Keratinocyte (primary cell): Measurements from ENCODE around the gene COG3. TPM values are rescaled to one million over a fixed set of nuclear protein-coding genes. Genes with fewer than 3 reads are reported as not detected.

ENCODE experiments used
- DNase-seq: peaks from one replicate; pipeline ENCODE4 v3.0.0-alpha.2; 2011; ENCODE audit warnings: low read depth, missing footprints, low spot score
- FAIRE-seq: peaks from 2 replicates; lab custom pipeline; 2011; peaks lifted over from hg19 to GRCh38; lab: Jason Lieb, UNC
- H2AFZ ChIP-seq: 2 replicates; pipeline ENCODE4 v1.6.0; 2012; ENCODE audit warnings: low read length, control low read depth, inconsistent platforms; ENCODE audit not compliant: control insufficient read depth
- H3K27ac ChIP-seq: 2 replicates; pipeline ENCODE4 v1.5.1; 2011; ENCODE audit warnings: low read length; ENCODE audit not compliant: control insufficient read depth, insufficient read depth
- H3K27me3 ChIP-seq: 3 replicates; pipeline ENCODE4 v1.6.0; 2011; ENCODE audit warnings: low read length; ENCODE audit not compliant: control insufficient read depth, insufficient read depth; ENCODE audit errors: extremely low read depth
- H3K36me3 ChIP-seq, 2 experiments: 2 replicates in 1 of 2; 3 replicates in 1 of 2; pipeline ENCODE4 v1.5.1; 2011; ENCODE audit warnings: low read length in 2 of 2, mild to moderate bottlenecking in 1 of 2; ENCODE audit not compliant: control insufficient read depth in 2 of 2, insufficient read depth in 2 of 2; ENCODE audit errors: extremely low read depth in 1 of 2
- H3K4me1 ChIP-seq: 3 replicates; pipeline ENCODE4 v1.5.1; 2011; ENCODE audit warnings: low read length; ENCODE audit not compliant: control insufficient read depth, insufficient read depth; ENCODE audit errors: extremely low read depth
- H3K4me2 ChIP-seq: 3 replicates; pipeline ENCODE4 v1.6.0; 2011; ENCODE audit warnings: low read depth, low read length; ENCODE audit not compliant: control insufficient read depth, insufficient read depth; ENCODE audit errors: extremely low read depth
- H3K4me3 ChIP-seq, 3 experiments: fragments of 200-600 bp in 1 of 3; sonication (generic) in 1 of 3; 2 replicates in 2 of 3; 3 replicates in 1 of 3; pipeline ENCODE4 v1.5.1; 2011 to 2016; ENCODE audit warnings: low read length in 3 of 3, mild to moderate bottlenecking in 3 of 3, control low read depth in 2 of 3, inconsistent platforms in 1 of 3, low read depth in 1 of 3, mixed read lengths in 1 of 3, mixed run types in 1 of 3, moderate library complexity in 1 of 3; ENCODE audit not compliant: control insufficient read depth in 2 of 3, insufficient read depth in 2 of 3; ENCODE audit errors: extremely low read depth in 1 of 3
- H3K79me2 ChIP-seq: 2 replicates; pipeline ENCODE4 v1.6.0; 2012; ENCODE audit warnings: low read length; ENCODE audit not compliant: control insufficient read depth, insufficient read depth
- H3K9ac ChIP-seq: 3 replicates; pipeline ENCODE4 v1.6.0; 2011; ENCODE audit warnings: low read length; ENCODE audit not compliant: control insufficient read depth, insufficient read depth; ENCODE audit errors: extremely low read depth
- H3K9me1 ChIP-seq: 3 replicates; pipeline ENCODE4 v1.6.0; 2011; ENCODE audit warnings: low read length; ENCODE audit not compliant: control insufficient read depth, insufficient read depth; ENCODE audit errors: extremely low read depth
- H3K9me3 ChIP-seq: 2 replicates; pipeline ENCODE4 v1.5.1; 2012; ENCODE audit warnings: low read depth, low read length; ENCODE audit not compliant: control insufficient read depth
- H4K20me1 ChIP-seq: 3 replicates; pipeline ENCODE4 v1.6.0; 2011; ENCODE audit warnings: low read length; ENCODE audit not compliant: control insufficient read depth, insufficient read depth; ENCODE audit errors: extremely low read depth
- CTCF ChIP-seq, 3 experiments: IDR thresholded peaks in 1 of 3; conservative IDR thresholded peaks in 1 of 3; optimal IDR thresholded peaks in 1 of 3; 2 replicates in 2 of 3; 3 replicates in 1 of 3; pipeline versions ENCODE3 to v1.5.1; 2011; ENCODE audit warnings: low read length in 3 of 3, mild to moderate bottlenecking in 3 of 3, moderate library complexity in 2 of 3, control low read depth in 1 of 3, inconsistent platforms in 1 of 3; ENCODE audit not compliant: insufficient read depth in 2 of 3; ENCODE audit errors: extremely low read depth in 1 of 3
- EZH2 ChIP-seq: IDR thresholded peaks from one replicate; pipeline ENCODE4 v1.6.1; 2012; ENCODE audit warnings: inconsistent platforms, mild to moderate bottlenecking, low read length, moderate library complexity
- dilution Hi-C: fragments of 300-500 bp; cut with MboI; formaldehyde crosslinking; loops from one replicate; pipeline ENCODE4 v1.7.0; 2020; ENCODE audit warnings: low sequenced_read_pairs; ENCODE audit not compliant: extremely low pct_ligation_motif_present
- polyA plus RNA-seq, 5 experiments: library from polyadenylated mRNA; depleted of rRNA in 3 of 5; stranded (reverse) in 3 of 5; stranded (forward) in 1 of 5; unstranded in 1 of 5; fragments of >200 nt; gene quantifications; 1 replicate in 1 of 5; 2 replicates in 3 of 5; 3 replicates in 1 of 5; pipeline versions ENCODE4 v1.2.1 to v1.2.3, GENCODE V29; 2011 to 2012; ENCODE audit warnings: missing spikeins in 2 of 5, low read depth in 1 of 5, low replicate concordance in 1 of 5

The COG3 gene
- polyA plus RNA-seq, 1 donor (not counting 4 experiments of a cell fraction or from before 2014, with no cell fraction given), result 31.0 TPM

DNA sequence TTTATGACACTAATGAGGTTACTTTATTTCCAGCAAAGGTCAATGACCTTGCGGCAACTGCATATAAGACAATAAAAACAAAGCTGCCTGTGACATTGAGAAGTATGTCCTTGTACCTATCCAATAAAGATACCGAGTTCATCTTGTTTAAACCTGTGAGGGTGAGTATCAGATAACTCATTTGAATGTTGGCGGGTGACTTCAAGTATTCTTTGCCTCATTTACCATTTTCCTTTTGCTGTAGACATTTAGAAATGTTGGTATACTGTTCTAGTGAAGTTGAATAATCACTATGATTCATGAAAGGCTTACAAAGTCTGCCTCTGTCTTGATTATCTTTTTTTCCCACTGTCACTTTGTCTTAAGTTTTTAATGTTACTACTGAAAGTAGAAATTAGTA lies 65.0 kb downstream of the COG3 start:
- no peak overlapping the region for H3K9ac ChIP-seq
- no peaks in the 10 kb centered on the region for H3K9me1 ChIP-seq
- H3K4me3 ChIP-seq, result no peak overlapping the region
- no peak overlapping the region for H2AFZ ChIP-seq
- peaks cover 15 to 31% of the 10 kb centered on the region in 2 experiments for H3K36me3 ChIP-seq
- no peaks in the 10 kb centered on the region for H3K9me3 ChIP-seq
- DNase-seq, result no peak
- TF ChIP-seq CTCF (optimal IDR thresholded peaks at IDR 0.05 in 1 of 3, IDR thresholded peaks at IDR 0.05 in 1 of 3, conservative IDR thresholded peaks at IDR 0.05 in 1 of 3; ENCODE audit: extremely low read depth in 1 of 3, insufficient read depth in 2 of 3, low read length in 3 of 3) (no peak), EZH2 (no peak)
- dilution Hi-C loops, result no loop called here
- no peaks in the 10 kb centered on the region for H3K27me3 ChIP-seq
- H3K27ac ChIP-seq, result no peak overlapping the region
- no peak for FAIRE-seq
- H3K79me2 ChIP-seq, result no peaks in the 10 kb centered on the region
- no peak overlapping the region for H3K4me2 ChIP-seq
- H3K4me1 ChIP-seq, result no peaks in the 10 kb centered on the region
- no peaks in the 10 kb centered on the region for H4K20me1 ChIP-seq

- Histone ChIP-seq H3K4me1 (no peaks in the 10 kb centered on the region), H3K9me3 (no peaks in the 10 kb centered on the region), H4K20me1 (no peaks in the 10 kb centered on the region), H3K36me3 (peaks cover 22 to 24% of the 10 kb centered on the region in 2 experiments), H3K9me1 (no peaks in the 10 kb centered on the region), H3K27me3 (no peaks in the 10 kb centered on the region), H3K27ac (no peak overlapping the region), H2AFZ (no peak overlapping the region), H3K79me2 (no peaks in the 10 kb centered on the region), H3K4me3 (no peak overlapping the region), H3K9ac (no peak overlapping the region), H3K4me2 (no peak overlapping the region)
- TF ChIP-seq CTCF (optimal IDR thresholded peaks at IDR 0.05 in 1 of 3, IDR thresholded peaks at IDR 0.05 in 1 of 3, conservative IDR thresholded peaks at IDR 0.05 in 1 of 3; ENCODE audit: extremely low read depth in 1 of 3, insufficient read depth in 2 of 3, low read length in 3 of 3) (no peak), EZH2 (no peak)
- FAIRE-seq (no peak), DNase-seq (no peak)
- dilution Hi-C loops, result no loop called here
These were observed 69.9 kb downstream of the COG3 start for GRCh38 chr13:45534604-45535003.
